Muscle of leg (tissue), 11 donors: ENCODE measurements around the gene GGN. TPM values are rescaled to one million over a fixed set of nuclear protein-coding genes. Genes with fewer than 3 reads are reported as not detected.

Experiments used
- DNase-seq: peaks from one replicate; pipeline ENCODE4 v3.0.0; 2013
- H3K27ac ChIP-seq: one replicate; pipeline ENCODE4 v1.5.1; 2013; ENCODE audit warnings: mild to moderate bottlenecking, low read length, control low read depth
- H3K27me3 ChIP-seq: one replicate; pipeline ENCODE4 v1.6.1; 2013; ENCODE audit warnings: low read length; ENCODE audit not compliant: control insufficient read depth, insufficient read depth
- H3K36me3 ChIP-seq: one replicate; pipeline ENCODE4 v1.6.1; 2013; ENCODE audit warnings: low read length; ENCODE audit not compliant: control insufficient read depth, insufficient read depth
- H3K4me1 ChIP-seq: one replicate; pipeline ENCODE4 v1.6.1; 2013; ENCODE audit warnings: low read length; ENCODE audit not compliant: control insufficient read depth, insufficient read depth
- H3K4me3 ChIP-seq: one replicate; pipeline ENCODE4 v1.5.1; 2013; ENCODE audit warnings: low read length, control low read depth
- H3K9me3 ChIP-seq: replicated peaks from 2 replicates; pipeline ENCODE4 v1.6.1; 2013; ENCODE audit warnings: low read depth, low read length; ENCODE audit not compliant: control insufficient read depth
- WGBS: methylation state at CpG from one replicate; pipeline ENCODE4 v1.1.5; 2013; ENCODE audit warnings: missing lambda C conversion rate; ENCODE audit not compliant: insufficient coverage; 5-methylcytosine and 5-hydroxymethylcytosine counted together
- polyA plus RNA-seq, 8 donors: library from polyadenylated mRNA; unstranded; fragments of 120-200 nt; gene quantifications; one replicate each; pipeline versions ENCODE4 v1.2.1 to v1.2.3, GENCODE V29; 2013; ENCODE audit warnings: inconsistent platforms in 1 of 8, low replicate concordance in 1 of 8; ENCODE audit not compliant: insufficient read length in 8 of 8, insufficient read depth in 1 of 8
- total RNA-seq: library from RNA; stranded (reverse); fragments of 120-200 nt; gene quantifications from one replicate; pipeline ENCODE4 v1.2.4, GENCODE V29; 2013

GGN gene
- total and polyA plus RNA-seq, 9 donors: 0.09 to 0.84 (median 0.34) TPM; not detected in 2

DNA sequence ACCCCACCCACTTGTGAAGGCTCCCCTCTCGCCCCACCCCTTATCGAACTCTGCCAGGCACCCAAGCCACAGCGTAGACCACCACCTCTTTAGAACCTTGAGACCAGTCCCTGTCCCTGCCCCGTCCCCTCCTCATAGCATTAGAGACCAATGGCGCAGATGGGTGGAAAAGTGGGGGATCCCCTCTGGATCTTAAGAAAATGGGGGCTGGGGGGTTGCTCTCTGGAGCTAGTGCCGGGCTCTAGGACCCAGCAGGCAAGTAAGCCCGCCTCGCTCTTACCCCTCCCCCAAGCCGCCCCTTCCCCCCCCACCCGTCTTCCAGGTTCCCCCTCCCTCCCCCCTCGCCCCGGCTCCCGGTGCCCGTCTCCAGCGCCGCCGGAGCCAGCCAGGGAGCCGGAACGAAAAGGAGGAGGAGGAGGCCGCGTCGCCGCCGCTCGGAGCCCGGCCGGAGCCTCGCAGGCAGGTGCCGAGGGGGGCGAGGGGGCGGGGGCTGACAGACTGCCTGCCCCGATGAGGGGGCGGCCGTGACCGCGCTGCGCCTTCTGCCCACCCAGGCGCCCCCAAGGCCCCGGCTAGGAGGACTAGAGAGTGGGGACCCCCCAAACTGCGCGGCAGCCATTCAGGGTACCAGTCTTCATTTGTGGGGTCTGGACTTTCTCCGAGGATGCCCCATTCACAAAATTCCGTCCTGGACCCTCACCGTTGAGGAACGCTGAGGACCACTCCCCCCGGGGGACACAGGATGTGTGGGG is 691 bp upstream of the GGN start, which contains the start of gene SPRED3:
SPRED3 (plus strand) TSS at position 349 of the 752 bp plus-strand sequence. CDS start 1,606 bp downstream, outside the sequence.
- Histone ChIP-seq H3K4me3 (peak within 1 kb of the TSS; percentile 35), H3K36me3 (peaks cover 18% of the 10 kb centered on the region), H3K27ac (no peak within 1 kb of the TSS), H3K9me3 (no peaks in the 10 kb centered on the region), H3K4me1 (peaks cover 32% of the 10 kb centered on the region), H3K27me3 (peaks cover 91% of the 10 kb centered on the region)
- DNase-seq: no peak
- WGBS: under 1% methylated on average over 22 of the region's 46 CpGs

- peaks cover 32% of the 10 kb centered on the region for H3K4me1 ChIP-seq
- WGBS: 3% methylated on average over 36 of the region's 36 CpGs
- H3K9me3 ChIP-seq: no peaks in the 10 kb centered on the region
- peaks cover 88% of the 10 kb centered on the region for H3K27me3 ChIP-seq
- peak; percentile 43 for DNase-seq
- no peak overlapping the region for H3K27ac ChIP-seq
- peaks cover 31% of the 10 kb centered on the region for H3K36me3 ChIP-seq
- H3K4me3 ChIP-seq: no peak overlapping the region
Measured at GRCh38 chr19:38386971-38387549, 774 bp downstream of the GGN start.

- H3K36me3 ChIP-seq: peaks cover 37% of the 10 kb centered on the region
- H3K27me3 ChIP-seq: peaks cover 82% of the 10 kb centered on the region
- DNase-seq: no peak
- H3K9me3 ChIP-seq: no peaks in the 10 kb centered on the region
- H3K4me3 ChIP-seq: no peak overlapping the region
- H3K27ac ChIP-seq: no peak overlapping the region
- WGBS: 16% methylated on average over 60 of the region's 61 CpGs
- H3K4me1 ChIP-seq: peaks cover 32% of the 10 kb centered on the region
Measured at GRCh38 chr19:38386300-38386970, 1.4 kb downstream of the GGN start.

- no peak overlapping the region for H3K27ac ChIP-seq
- WGBS: 22% methylated on average over 35 of the region's 40 CpGs
Measured at GRCh38 chr19:38385804-38386257, 2.0 kb downstream of the GGN start.

DNA sequence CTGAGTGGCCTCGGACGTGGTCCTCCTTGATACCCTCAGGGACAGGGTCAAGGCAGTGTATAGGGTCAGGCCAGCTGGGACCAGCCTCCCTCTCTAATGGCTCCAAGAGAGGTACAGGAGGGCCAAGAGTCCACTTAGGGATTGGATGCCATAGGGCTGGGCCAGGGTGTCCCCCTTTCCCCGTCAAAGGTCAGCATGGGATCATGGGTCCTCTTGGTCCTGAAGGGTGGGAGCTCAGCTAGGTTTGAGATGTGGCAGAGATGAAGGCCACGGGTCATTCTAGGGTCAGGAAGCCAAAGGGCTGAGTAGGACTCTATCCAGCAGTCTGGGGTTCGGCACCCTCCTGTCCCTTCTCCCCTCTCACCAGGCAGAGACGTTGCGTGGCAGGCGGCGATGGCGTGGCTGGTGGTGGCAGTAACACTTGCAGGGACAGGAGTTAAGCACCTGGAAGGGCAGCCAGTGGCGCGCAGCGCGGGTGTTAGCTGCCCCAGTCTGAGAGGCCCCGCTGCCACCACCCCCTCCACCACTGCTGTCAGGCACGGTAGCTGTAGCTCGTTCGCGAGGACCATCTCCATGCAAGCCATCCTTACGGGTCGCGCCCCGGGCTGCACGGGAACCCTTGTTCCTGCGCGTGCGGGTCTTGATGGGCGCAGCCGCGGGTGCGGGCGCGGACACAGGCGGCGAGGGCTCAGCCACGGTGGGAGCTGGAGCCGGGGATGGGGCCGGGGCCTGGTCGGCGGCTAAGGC is 2.6 kb downstream of the GGN start:
- no peak overlapping the region for H3K4me3 ChIP-seq
- no peak overlapping the region for H3K27ac ChIP-seq
- no peak for DNase-seq
- peaks cover 73% of the 10 kb centered on the region for H3K27me3 ChIP-seq
- H3K36me3 ChIP-seq: peaks cover 50% of the 10 kb centered on the region
- no peaks in the 10 kb centered on the region for H3K9me3 ChIP-seq
- WGBS: 57% methylated on average over 34 of the region's 40 CpGs
- H3K4me1 ChIP-seq: peaks cover 32% of the 10 kb centered on the region

More at GRCh38 chr19:38385804-38386257, 2.0 kb downstream of the GGN start:
- H3K36me3 ChIP-seq: peaks cover 43% of the 10 kb centered on the region
- peaks cover 32% of the 10 kb centered on the region for H3K4me1 ChIP-seq
- peaks cover 79% of the 10 kb centered on the region for H3K27me3 ChIP-seq
- DNase-seq: no peak
- no peaks in the 10 kb centered on the region for H3K9me3 ChIP-seq
- no peak overlapping the region for H3K4me3 ChIP-seq

DNA sequence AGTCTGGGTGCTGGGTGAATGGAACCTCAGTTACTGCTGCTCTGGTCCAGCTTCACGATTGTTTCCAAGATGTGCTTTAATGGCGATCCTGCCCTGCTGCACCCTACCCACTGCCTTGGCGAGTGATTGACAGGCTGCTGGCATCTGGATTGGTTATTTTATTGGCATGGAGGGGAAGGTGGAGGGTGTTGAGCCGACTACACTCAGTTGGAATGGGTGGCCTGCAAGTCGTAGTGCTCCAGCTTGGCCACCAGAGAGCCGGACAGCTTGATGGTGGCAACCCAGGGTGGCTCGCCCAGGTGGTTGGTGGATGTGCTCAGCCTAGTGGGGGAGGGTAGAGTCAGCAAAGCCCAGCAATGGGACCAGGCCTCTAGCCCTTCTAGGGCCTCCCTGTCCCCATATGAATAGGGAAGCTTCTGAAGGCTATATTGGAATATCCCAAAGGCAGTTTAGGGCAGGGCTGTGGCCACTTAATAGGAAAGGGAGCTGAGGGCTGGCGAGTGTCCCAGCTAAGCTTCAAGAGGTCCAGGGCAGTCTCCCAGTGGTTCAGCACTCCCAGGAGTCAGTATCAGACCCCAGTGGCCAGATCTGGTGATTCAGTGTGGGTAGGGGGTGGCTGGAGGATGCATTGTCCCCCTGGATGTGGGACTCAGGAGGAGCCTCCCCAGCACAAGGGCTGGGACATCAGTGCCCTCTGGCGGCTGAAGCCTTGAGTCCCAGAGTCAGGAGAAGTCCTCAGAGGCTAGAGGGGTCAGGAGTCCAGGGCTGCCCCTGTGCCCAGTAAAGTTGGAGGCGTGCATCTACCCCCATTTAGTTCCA is 3.4 kb downstream of the GGN start:
- 78% methylated on average over 8 of the region's 10 CpGs for WGBS
- H3K4me1 ChIP-seq: peaks cover 32% of the 10 kb centered on the region
- no peak overlapping the region for H3K4me3 ChIP-seq
- DNase-seq: no peak
- no peak overlapping the region for H3K27ac ChIP-seq
- no peaks in the 10 kb centered on the region for H3K9me3 ChIP-seq
- H3K27me3 ChIP-seq: peaks cover 65% of the 10 kb centered on the region
- peaks cover 55% of the 10 kb centered on the region for H3K36me3 ChIP-seq

GRCh38 chr19:38383743-38384142 is 4.1 kb downstream of the GGN start:
- Histone ChIP-seq H3K36me3 (peaks cover 62% of the 10 kb centered on the region), H3K4me1 (peaks cover 27% of the 10 kb centered on the region), H3K4me3 (no peak overlapping the region), H3K27ac (no peak overlapping the region), H3K9me3 (no peaks in the 10 kb centered on the region), H3K27me3 (peaks cover 58% of the 10 kb centered on the region)
- DNase-seq: no peak
- WGBS: no CpG with 5 or more reads among the region's 2 CpGs

GRCh38 chr19:38383184-38383583 is 4.7 kb downstream of the GGN start:
- no peak overlapping the region for H3K27ac ChIP-seq
- H3K27me3 ChIP-seq: peaks cover 54% of the 10 kb centered on the region
- peaks cover 23% of the 10 kb centered on the region for H3K4me1 ChIP-seq
- H3K36me3 ChIP-seq: peaks cover 63% of the 10 kb centered on the region
- 83% methylated on average over 2 of the region's 10 CpGs for WGBS
- DNase-seq: no peak
- no peaks in the 10 kb centered on the region for H3K9me3 ChIP-seq
- H3K4me3 ChIP-seq: no peak overlapping the region

- DNase-seq: no peak
- no peak overlapping the region for H3K4me3 ChIP-seq
- 87% methylated on average over 7 of the region's 9 CpGs for WGBS
- H3K9me3 ChIP-seq: no peaks in the 10 kb centered on the region
- no peak overlapping the region for H3K27ac ChIP-seq
- peaks cover 75% of the 10 kb centered on the region for H3K36me3 ChIP-seq
- H3K4me1 ChIP-seq: peaks cover 13% of the 10 kb centered on the region
- peaks cover 34% of the 10 kb centered on the region for H3K27me3 ChIP-seq
Measured at GRCh38 chr19:38381138-38381537, 6.7 kb downstream of the GGN start.
